GM18502 (cell line): Measurements from ENCODE around the gene GGN.

ENCODE experiments used
- ATAC-seq: cut with Tn5 transposase; IDR thresholded peaks from one replicate; pipeline ENCODE4 v1.9.1; 2021; ENCODE audit warnings: mild to moderate bottlenecking; ENCODE audit not compliant: unreplicated experiment, poor library complexity

The GGN gene

DNA sequence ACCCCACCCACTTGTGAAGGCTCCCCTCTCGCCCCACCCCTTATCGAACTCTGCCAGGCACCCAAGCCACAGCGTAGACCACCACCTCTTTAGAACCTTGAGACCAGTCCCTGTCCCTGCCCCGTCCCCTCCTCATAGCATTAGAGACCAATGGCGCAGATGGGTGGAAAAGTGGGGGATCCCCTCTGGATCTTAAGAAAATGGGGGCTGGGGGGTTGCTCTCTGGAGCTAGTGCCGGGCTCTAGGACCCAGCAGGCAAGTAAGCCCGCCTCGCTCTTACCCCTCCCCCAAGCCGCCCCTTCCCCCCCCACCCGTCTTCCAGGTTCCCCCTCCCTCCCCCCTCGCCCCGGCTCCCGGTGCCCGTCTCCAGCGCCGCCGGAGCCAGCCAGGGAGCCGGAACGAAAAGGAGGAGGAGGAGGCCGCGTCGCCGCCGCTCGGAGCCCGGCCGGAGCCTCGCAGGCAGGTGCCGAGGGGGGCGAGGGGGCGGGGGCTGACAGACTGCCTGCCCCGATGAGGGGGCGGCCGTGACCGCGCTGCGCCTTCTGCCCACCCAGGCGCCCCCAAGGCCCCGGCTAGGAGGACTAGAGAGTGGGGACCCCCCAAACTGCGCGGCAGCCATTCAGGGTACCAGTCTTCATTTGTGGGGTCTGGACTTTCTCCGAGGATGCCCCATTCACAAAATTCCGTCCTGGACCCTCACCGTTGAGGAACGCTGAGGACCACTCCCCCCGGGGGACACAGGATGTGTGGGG is 691 bp upstream of the GGN start, which contains the start of gene SPRED3:
TSS of gene SPRED3 (plus strand) at position 349 of the 752 bp plus-strand sequence. CDS start 1,606 bp downstream, outside the sequence.
- ATAC-seq, result no peak

DNA sequence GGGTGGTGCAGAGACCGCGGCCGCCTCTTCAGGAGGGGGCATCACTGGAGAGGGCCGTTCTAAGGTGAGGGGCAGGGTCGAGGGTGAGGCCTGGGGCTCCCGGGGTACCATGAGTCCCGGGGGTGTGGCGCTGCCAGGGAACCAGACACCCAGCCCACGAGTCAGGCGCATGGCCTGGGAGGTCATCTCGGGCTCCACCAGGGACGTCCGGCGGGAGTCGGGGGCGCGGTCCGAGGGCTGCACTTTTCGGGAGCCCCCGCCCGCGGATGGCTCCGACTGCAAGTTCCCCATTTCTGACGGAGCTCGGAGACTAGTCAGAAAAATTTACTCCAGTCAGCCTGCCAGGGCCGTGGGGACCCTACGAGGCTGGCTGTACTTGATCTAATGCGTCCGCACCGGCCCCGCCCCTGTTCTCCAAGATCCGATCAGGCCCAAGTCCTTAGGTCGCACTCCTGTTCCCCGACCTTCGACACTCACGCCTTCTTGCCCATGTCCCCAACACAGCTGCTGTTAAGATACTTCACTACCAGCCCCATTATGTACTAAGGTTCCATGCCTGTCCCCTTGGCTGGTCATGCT is 774 bp downstream of the GGN start:
- ATAC-seq, result no peak

DNA sequence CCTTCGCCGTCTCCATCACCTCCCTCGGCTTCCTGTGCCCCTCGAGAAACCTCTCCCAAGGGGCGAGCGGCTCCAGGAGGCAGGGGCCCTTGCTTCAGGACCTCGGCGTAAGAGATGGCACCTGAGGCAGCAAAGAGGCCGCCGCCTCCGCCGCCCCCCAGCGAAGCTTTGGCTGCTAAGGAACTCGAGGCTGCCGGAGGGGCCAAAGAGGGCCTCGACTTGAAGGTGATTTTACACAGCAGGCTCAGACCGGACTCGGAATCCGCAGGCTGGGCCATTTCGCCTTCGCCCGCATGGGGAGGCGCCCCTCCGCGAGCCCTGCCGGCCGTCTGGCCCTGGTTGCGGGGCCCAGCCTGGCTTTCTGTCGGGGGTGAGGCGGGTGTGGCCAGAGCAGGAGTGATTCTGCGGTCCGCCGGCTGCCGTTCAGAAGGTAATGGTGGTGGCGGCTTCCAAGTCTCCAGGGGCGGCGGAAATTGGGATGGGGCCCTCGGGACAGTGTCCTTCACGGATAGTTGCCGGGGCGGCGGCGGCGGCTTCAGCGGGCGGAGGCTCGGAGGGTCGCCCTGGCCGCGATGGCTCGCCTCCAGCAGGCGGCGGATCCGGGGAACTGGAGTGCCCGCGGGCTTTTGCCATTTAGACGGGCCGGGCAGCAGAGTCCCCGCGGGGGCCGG is 1.4 kb downstream of the GGN start:
- no peak for ATAC-seq

DNA sequence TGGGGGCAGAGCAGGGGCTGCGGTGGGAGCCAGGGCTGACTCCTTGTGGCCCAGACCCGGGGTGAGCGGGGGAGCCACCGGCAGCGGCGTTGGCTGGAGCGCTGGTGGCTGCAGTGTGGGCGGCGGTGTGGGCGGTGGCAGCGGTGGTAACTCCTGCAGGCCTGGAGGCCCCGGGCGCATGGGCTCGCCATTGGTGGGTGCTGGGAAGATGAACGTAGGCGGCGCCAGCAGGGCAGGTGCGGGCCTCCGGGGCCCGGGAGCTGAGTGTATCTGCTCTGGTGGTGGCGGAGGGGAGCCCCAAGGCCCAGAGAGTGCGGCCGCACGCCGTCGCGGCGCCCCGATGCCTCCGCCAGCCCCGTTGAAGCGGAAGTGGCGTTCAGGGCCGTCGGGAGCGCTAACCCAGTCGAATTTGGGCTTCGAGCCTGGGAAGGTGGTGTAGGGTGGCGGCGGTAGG is 2.0 kb downstream of the GGN start:
- ATAC-seq, result no peak

DNA sequence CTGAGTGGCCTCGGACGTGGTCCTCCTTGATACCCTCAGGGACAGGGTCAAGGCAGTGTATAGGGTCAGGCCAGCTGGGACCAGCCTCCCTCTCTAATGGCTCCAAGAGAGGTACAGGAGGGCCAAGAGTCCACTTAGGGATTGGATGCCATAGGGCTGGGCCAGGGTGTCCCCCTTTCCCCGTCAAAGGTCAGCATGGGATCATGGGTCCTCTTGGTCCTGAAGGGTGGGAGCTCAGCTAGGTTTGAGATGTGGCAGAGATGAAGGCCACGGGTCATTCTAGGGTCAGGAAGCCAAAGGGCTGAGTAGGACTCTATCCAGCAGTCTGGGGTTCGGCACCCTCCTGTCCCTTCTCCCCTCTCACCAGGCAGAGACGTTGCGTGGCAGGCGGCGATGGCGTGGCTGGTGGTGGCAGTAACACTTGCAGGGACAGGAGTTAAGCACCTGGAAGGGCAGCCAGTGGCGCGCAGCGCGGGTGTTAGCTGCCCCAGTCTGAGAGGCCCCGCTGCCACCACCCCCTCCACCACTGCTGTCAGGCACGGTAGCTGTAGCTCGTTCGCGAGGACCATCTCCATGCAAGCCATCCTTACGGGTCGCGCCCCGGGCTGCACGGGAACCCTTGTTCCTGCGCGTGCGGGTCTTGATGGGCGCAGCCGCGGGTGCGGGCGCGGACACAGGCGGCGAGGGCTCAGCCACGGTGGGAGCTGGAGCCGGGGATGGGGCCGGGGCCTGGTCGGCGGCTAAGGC is 2.6 kb downstream of the GGN start:
- no peak for ATAC-seq

DNA sequence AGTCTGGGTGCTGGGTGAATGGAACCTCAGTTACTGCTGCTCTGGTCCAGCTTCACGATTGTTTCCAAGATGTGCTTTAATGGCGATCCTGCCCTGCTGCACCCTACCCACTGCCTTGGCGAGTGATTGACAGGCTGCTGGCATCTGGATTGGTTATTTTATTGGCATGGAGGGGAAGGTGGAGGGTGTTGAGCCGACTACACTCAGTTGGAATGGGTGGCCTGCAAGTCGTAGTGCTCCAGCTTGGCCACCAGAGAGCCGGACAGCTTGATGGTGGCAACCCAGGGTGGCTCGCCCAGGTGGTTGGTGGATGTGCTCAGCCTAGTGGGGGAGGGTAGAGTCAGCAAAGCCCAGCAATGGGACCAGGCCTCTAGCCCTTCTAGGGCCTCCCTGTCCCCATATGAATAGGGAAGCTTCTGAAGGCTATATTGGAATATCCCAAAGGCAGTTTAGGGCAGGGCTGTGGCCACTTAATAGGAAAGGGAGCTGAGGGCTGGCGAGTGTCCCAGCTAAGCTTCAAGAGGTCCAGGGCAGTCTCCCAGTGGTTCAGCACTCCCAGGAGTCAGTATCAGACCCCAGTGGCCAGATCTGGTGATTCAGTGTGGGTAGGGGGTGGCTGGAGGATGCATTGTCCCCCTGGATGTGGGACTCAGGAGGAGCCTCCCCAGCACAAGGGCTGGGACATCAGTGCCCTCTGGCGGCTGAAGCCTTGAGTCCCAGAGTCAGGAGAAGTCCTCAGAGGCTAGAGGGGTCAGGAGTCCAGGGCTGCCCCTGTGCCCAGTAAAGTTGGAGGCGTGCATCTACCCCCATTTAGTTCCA is 3.4 kb downstream of the GGN start:
- ATAC-seq, result no peak

DNA sequence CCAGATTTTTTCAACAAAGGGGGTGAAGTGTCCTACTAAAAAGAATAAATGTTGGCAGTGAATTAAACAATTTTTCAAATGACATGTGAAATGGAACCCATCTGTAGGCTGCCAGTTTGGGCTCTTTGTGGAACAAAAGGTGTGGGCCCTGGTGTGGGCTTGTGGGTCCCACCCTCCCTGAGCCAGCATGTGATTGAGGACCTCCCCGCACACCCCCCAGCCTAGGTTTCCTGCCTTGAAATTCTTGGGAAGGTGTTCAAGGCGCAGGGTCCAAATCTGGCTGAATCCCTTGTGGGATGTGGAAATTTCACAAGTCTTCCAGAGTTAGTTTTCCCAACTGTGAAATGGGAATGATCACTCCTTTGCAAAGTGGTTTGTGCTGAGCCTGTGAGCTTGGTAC is 4.1 kb downstream of the GGN start:
- no peak for ATAC-seq

DNA sequence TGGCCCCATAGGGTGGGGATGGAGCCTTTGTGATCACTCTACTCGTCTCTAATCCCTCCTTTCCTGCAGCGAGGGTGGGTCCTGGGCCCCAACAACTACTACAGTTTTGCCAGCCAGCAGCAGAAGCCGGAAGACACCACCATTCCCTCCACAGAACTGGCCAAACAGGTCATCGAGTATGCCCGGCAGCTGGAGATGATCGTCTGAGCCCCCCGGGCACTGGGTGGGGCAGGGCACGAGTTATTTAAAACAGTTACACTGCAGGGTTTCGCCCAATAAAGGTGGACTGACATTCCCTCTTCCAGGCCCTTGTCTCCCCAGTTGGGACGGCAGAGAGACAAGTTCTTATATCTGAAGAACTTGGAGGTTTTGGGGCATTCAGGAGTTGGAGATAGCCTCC is 4.7 kb downstream of the GGN start:
- no peak for ATAC-seq

DNA sequence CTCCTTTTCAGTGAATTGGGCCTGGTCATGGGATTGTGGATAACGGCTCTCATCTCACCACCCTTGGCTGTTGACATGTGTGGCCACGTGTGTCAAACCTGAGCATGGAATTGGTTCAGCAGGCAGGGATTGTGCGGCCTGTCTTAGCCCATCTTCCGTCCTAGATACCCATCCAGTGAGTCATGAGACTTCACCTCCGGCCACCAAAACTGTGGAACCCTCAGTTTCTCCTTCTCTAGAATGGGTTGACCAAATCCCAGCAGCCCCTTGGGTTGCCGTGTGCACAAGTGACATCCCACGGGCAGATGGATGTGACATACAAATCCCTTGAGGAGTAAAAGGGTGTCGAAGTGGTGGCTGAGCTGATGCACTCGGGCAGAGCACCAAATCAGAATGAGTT is 6.7 kb downstream of the GGN start:
- ATAC-seq, result no peak

DNA sequence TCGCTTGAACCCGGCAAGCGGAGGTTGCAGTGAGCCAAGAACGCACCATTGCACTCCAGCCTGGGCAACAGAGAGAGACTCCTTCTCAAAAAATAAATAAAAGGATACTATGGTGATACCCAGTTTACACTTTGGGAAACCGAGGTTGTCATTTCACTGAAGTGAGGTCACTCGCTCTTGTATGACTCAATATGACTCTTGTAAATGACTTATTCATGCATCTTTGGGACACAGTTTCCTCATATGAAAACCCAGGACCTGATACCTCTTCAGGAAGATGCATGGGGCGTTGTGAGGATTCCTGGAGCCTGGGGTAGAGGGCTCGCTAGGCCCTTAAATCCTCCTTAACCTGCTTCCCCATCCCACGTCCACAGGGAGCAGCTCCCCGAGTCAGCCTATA is 9.0 kb downstream of the GGN start:
- ATAC-seq, result no peak

DNA sequence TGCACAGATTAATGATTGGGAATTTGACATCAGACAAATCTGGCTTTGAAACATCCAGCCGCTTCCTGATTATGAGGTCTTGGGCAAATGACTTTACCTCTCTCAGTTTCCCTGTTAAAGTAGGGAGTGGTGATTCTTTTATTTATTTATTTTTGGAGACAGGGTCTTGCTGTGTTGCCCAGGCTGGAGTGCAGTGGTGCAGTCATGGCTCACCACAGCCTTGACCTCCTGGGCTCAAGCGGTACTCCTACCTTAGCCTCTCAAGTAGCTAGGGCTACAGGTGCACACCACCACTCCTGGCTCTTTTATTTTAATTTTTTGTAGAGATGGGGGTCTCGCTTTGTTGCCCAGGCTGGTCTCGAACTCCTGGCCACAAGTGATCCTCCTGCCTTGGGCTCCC is 10.8 kb downstream of the GGN start:
- no peak for ATAC-seq

DNA sequence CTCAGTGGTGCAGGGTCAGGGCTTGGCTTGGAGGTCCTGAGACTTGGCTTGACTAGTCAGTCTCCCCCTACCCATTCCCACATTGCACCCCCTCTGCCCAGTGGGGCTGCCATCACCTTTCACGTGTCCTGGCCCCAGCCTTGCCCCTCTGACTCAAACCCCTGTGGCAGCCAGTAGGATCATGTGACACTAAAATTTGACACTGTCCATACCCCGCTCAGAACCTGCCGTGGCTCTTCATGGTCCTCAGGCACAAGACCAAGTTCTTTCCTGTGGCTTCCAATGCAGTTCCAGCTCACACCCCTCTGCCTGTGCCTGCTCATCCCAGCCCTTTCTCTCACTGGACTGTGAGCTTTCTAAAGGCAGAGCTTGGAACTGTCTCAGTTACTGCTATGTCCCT is 11.3 kb downstream of the GGN start:
- ATAC-seq, result no peak

DNA sequence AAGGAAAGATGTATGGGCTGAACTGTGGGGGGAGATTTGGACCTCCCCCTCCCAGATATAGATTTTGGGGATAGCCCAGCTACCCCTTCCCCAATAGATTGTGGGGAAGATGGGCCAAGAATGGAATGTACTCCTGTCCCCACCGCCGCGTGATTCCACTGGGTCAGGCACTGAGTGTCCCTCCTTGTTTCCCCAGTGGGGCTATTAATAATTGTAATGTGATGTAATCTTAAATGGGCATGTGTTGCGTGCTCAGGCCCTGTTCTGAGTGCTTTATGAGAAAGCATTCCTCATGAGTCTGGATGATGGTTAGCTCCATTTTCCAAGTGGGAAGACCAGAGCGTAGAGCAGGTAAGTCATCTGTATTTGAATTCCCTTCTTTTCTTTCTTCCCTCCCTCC is 12.1 kb downstream of the GGN start:
- no peak for ATAC-seq

DNA sequence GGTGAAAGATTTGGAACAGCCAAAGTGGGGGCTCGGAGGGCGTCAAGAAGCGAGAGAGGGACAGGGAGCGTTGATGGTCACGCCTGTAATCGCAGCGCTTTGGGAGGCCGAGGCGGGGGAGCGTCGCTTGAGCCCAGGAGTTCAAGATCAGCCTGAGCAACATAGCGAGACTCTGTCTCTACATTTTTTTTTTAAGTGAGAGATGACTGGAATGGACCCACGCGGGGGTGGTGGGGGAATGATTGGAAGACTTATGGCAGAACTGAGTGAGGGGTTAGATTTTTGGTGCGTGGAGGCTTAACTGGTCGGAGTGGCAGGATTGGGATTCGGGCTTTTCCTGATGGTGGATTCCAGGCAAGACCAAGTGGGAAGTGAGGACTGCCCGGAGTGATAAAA is 12.7 kb downstream of the GGN start:
- ATAC-seq, result no peak

DNA sequence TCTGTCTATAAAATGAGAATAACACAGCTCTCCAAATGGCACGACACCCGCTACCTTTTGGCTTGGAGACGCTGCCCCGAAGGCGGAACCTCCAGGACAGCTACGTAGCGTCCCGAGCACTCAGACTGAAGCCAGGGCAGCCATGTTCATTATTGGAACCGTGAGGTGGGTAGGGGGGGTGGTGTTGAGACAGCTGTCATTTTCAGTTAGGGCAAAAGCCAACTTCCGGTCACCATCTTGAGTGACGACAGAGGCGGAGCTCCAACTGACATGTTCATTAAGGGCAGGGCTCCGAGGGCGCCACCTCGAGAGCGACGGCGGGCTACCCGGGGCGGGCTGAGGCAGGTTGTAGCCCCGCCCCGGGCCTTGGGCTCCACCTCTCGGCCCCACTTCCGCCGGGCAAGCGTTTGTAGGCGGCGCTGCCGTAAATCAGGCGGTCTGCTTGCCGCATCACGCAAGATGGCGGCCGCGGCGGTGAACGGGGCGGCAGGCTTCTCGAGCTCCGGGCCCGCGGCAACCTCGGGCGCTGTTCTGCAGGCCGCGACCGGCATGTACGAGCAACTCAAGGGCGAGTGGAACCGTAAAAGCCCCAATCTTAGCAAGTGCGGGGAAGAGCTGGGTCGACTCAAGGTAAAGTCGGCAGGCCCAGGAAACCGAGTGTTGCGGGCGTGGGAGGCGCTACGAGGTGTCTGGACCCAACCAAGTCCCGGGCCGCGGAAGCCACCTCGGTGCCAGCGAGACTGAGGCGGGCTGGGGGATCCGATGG is 13.3 kb downstream of the GGN start, which contains the start of gene PSMD8:
TSS of gene PSMD8 (plus strand) at position 240 of the 766 bp plus-strand sequence. CDS start at position 271, 31 bp downstream.
- ATAC-seq, result peak; percentile 94

DNA sequence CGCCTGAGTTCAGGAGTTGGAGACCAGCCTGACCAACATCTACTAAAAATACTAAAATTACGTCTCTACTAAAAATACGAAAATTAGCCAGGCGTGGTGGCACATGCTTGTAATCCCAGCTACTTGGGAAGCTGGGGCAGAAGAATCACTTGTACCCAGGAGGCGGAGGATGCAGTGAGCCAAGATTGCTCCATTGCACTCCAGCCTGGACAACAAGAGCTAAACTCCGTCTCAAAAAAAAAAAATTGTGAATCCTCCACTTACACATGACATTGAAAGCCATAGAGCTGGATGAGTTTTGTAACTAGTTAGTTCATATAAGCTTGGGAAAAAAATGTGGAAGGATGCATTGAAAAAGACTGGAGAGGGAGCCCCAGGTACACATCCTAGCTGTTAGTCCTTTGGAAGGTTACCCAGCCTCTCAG is 13.9 kb downstream of the GGN start:
- ATAC-seq, result no peak

DNA sequence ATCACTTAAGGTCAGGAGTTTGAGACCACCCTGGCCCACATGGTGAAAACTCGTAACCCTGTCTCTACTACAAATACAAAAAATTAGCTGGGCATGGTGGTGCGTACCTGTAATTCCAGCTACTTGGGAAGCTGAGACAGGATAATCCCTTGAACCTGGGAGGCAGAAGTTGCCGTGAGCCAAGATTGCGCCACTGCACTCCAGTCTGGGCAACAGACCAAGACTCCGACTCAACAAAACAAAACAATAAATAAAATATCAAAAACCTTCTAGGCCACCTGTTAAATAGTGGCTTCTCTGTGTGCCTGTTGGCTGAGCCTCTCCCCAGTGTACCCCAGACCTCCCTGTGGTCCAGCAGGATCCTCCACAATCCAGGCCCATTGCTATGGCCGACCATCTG is 16.8 kb downstream of the GGN start:
- ATAC-seq, result no peak

DNA sequence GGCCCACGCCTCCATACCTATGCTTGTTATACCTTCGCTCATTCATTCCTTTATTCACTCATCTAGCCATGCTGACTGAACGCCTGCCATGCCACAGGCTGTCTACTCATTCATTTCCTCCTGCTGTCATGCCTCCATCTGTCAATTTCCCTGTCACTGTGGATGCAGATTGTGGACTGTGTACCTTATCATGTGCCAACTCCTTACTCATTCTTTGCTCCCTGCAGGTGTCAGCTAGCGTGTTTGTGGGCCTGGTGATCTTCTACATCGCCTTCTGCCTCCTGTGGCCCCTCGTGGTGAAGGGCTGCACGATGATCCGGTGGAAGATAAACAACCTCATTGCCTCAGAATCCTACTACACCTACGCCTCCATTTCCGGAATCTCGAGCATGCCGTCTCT is 17.5 kb downstream of the GGN start:
- no peak for ATAC-seq

DNA sequence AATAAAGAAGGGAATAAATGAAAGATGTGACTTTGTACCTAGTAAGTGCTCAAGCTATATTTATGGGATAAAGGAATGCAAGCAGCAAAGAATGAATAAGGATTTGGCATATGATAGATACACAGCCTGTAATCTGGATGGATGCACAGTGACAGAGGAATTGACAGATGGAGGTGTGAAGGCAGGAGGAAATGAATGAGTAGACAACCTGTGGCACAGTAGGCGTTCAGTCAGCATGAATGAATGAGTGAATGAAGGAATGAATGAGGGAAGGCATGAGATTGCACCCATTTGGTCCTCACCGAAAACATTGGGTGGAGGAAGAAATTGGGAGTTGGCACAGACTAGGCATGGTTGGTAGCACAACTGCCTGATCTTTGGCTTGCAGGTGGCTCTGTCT is 18.2 kb downstream of the GGN start:
- no peak for ATAC-seq
